Spinal cord (tissue), 4 donors: ENCODE measurements around the gene NOS3. TPM values are rescaled to one million over a fixed set of nuclear protein-coding genes. Genes with fewer than 3 reads are reported as not detected.

ENCODE experiments used
- polyA plus RNA-seq, 2 donors: library from polyadenylated mRNA; unstranded; fragments of 120-200 nt; gene quantifications; one replicate each; pipeline ENCODE4 v1.2.1, GENCODE V29; 2013; ENCODE audit not compliant: insufficient read length in 2 of 2
- total RNA-seq, 2 donors: library from RNA; depleted of rRNA in 1 of 2; stranded (reverse); fragments of 120-200 nt in 1 of 2; fragments of >200 nt in 1 of 2; gene quantifications; one replicate each; pipeline versions ENCODE4 v1.2.3 to v1.2.4, GENCODE V29; 2013 to 2014

The NOS3 gene
- total and polyA plus RNA-seq, 4 donors, result 2.4 to 13.4 (median 9.3) TPM

Other genes with a start within 250 kb of the NOS3 start
- gene TMEM176B, start 190.7 kb upstream of the NOS3 start, total RNA-seq, result 10 to 100 TPM; 28.4 to 50.6 TPM
- gene TMEM176B, start 190.7 kb upstream of the NOS3 start, polyA plus RNA-seq, result 10 to 100 TPM; 21.7 to 24.2 TPM
- gene TMEM176A, start 190.2 kb upstream of the NOS3 start, total RNA-seq, result 10 to 100 TPM; 14.7 to 24.2 TPM
- gene TMEM176A, start 190.2 kb upstream of the NOS3 start, polyA plus RNA-seq, result 10 to 100 TPM; 13.6 to 17.1 TPM
- gene AOC1, start 138.5 kb upstream of the NOS3 start, total RNA-seq, result under 1 TPM in 1 of 2 donors, not detected in 1; 0.20 TPM
- under 1 TPM; 0.27 to 0.78 TPM for gene AOC1, start 138.5 kb upstream of the NOS3 start, polyA plus RNA-seq
- 10 to 100 TPM in 1 of 2 donors, 1 to 10 TPM in 1; 9.1 to 14.4 TPM for gene KCNH2, start 12.7 kb upstream of the NOS3 start, total RNA-seq
- gene KCNH2, start 12.7 kb upstream of the NOS3 start, polyA plus RNA-seq, result 10 to 100 TPM; 35.3 to 39.4 TPM
- 1 to 10 TPM; 2.3 to 3.6 TPM for gene ATG9B, start 33.5 kb downstream of the NOS3 start, total RNA-seq
- 10 to 100 TPM; 20.6 to 21.3 TPM for gene ATG9B, start 33.5 kb downstream of the NOS3 start, polyA plus RNA-seq
- gene ABCB8, start 37.4 kb downstream of the NOS3 start, total RNA-seq, result 10 to 100 TPM; 23.1 to 29.1 TPM
- gene ABCB8, start 37.4 kb downstream of the NOS3 start, polyA plus RNA-seq, result 10 to 100 TPM; 46.4 to 69.4 TPM
- 1 to 10 TPM; 1.5 to 2.0 TPM for gene ASIC3, start 57.5 kb downstream of the NOS3 start, total RNA-seq
- 10 to 100 TPM; 15.5 to 18.0 TPM for gene ASIC3, start 57.5 kb downstream of the NOS3 start, polyA plus RNA-seq
- gene CDK5, start 66.9 kb downstream of the NOS3 start, total RNA-seq, result 10 to 100 TPM; 33.3 to 42.8 TPM
- gene CDK5, start 66.9 kb downstream of the NOS3 start, polyA plus RNA-seq, result 10 to 100 TPM; 86.7 to 94.3 TPM
- gene SLC4A2, start 68.6 kb downstream of the NOS3 start, total RNA-seq, result 100 to 1,000 TPM in 1 of 2 donors, 10 to 100 TPM in 1; 27.5 to 101 TPM
- gene SLC4A2, start 68.6 kb downstream of the NOS3 start, polyA plus RNA-seq, result 10 to 100 TPM; 69.3 to 89.8 TPM
- gene FASTK, start 89.8 kb downstream of the NOS3 start, total RNA-seq, result 10 to 100 TPM; 30.9 to 60.2 TPM
- 10 to 100 TPM; 71.4 to 80.7 TPM for gene FASTK, start 89.8 kb downstream of the NOS3 start, polyA plus RNA-seq
- gene TMUB1, start 92.5 kb downstream of the NOS3 start, total RNA-seq, result 10 to 100 TPM in 1 of 2 donors, 1 to 10 TPM in 1; 8.5 to 25.0 TPM
- 10 to 100 TPM; 51.0 to 57.2 TPM for gene TMUB1, start 92.5 kb downstream of the NOS3 start, polyA plus RNA-seq
- 10 to 100 TPM; 45.7 to 56.8 TPM for gene AGAP3, start 95.5 kb downstream of the NOS3 start, total RNA-seq
- gene AGAP3, start 95.5 kb downstream of the NOS3 start, polyA plus RNA-seq, result 100 to 1,000 TPM; 212 to 247 TPM
- gene GBX1, start 176.7 kb downstream of the NOS3 start, total RNA-seq, result 1 to 10 TPM; 1.3 to 2.4 TPM
- 1 to 10 TPM; 5.1 to 7.3 TPM for gene GBX1, start 176.7 kb downstream of the NOS3 start, polyA plus RNA-seq
- not detected for gene ASB10, start 196.2 kb downstream of the NOS3 start, total RNA-seq
- under 1 TPM in 1 of 2 donors, not detected in 1; 0.12 TPM for gene ASB10, start 196.2 kb downstream of the NOS3 start, polyA plus RNA-seq
- not detected for gene H2BK1, start 219.5 kb downstream of the NOS3 start, total RNA-seq
- not detected for gene H2BK1, start 219.5 kb downstream of the NOS3 start, polyA plus RNA-seq
- 10 to 100 TPM; 23.6 to 32.1 TPM for gene ABCF2, start 236.2 kb downstream of the NOS3 start, total RNA-seq
- gene ABCF2, start 236.2 kb downstream of the NOS3 start, polyA plus RNA-seq, result 10 to 100 TPM; 35.8 to 38.3 TPM
- gene CHPF2, start 241.5 kb downstream of the NOS3 start, total RNA-seq, result 10 to 100 TPM; 19.7 to 25.5 TPM
- 10 to 100 TPM; 21.8 to 25.3 TPM for gene CHPF2, start 241.5 kb downstream of the NOS3 start, polyA plus RNA-seq